HepG2 (cell line): Measurements from ENCODE around the gene PITX3. TPM values are rescaled to one million over a fixed set of nuclear protein-coding genes. Genes with fewer than 3 reads are reported as not detected.

Experiments used
- ELF1 ChIP-seq: sonication (generic); formaldehyde crosslinking; IDR thresholded peaks from 2 replicates; pipeline ENCODE4 v1.4.0; 2020; ENCODE audit warnings: missing genetic modification reagents
- HDAC1 ChIP-seq: sonication (generic); formaldehyde crosslinking; IDR thresholded peaks from 2 replicates; pipeline ENCODE4 v1.5.1; 2020; ENCODE audit warnings: mild to moderate bottlenecking, missing genetic modification reagents
- HNRNPLL ChIP-seq: fragments of 200-400 bp; formaldehyde crosslinking; IDR thresholded peaks from 2 replicates; pipeline ENCODE4 v1.6.1; 2017; ENCODE audit warnings: mild to moderate bottlenecking, low read depth, low read length; ENCODE audit not compliant: poor library complexity, severe bottlenecking
- KDM2A ChIP-seq: sonication (generic); formaldehyde crosslinking; IDR thresholded peaks from 2 replicates; pipeline ENCODE4 v1.4.0; 2020; ENCODE audit warnings: low read depth, missing genetic modification reagents, borderline replicate concordance
- TBX3 ChIP-seq: fragments of 450-650 bp; IDR thresholded peaks from 2 replicates; pipeline ENCODE4 v1.6.1; 2017; ENCODE audit warnings: antibody characterized with exemption, mild to moderate bottlenecking, inconsistent platforms, borderline replicate concordance
- ZFP36L1 ChIP-seq: sonication (generic); formaldehyde crosslinking; IDR thresholded peaks from 2 replicates; pipeline ENCODE4 v1.8.0; 2022; ENCODE audit warnings: mild to moderate bottlenecking, missing genetic modification reagents, moderate library complexity
- ZNF572 ChIP-seq: sonication (generic); formaldehyde crosslinking; IDR thresholded peaks from 2 replicates; pipeline ENCODE4 v1.5.1; 2020; ENCODE audit warnings: mild to moderate bottlenecking, missing genetic modification reagents
- ZNF614 ChIP-seq: IDR thresholded peaks from 2 replicates; pipeline ENCODE4 v1.6.1; 2018; ENCODE audit warnings: missing biosample characterization, missing genetic modification reagents, inconsistent platforms, borderline replicate concordance
- polyA plus RNA-seq, 8 experiments: library from polyadenylated mRNA; depleted of rRNA in 3 of 8; stranded (reverse) in 7 of 8; unstranded in 1 of 8; fragments of >200 nt; fragmentation: Illumina TruSeq in 4 of 8; extraction: Trizol in 4 of 8; gene quantifications; 2 replicates each; pipeline versions ENCODE4 v1.2.1 to v1.2.3, GENCODE V29; 2011 to 2016; ENCODE audit warnings: low read depth in 4 of 8, missing spikeins in 1 of 8, mixed read lengths in 1 of 8; ENCODE audit not compliant: insufficient read depth in 1 of 8
- total RNA-seq, 5 experiments: library from RNA; depleted of rRNA; stranded (reverse); fragments of >200 nt; fragmentation: Illumina TruSeq; extraction: Trizol; gene quantifications; 2 replicates each; pipeline ENCODE4 v1.2.3, GENCODE V29; 2016; ENCODE audit warnings: low read depth in 1 of 5
- TF ChIP-seq, protein P1 (sequence below): sonication (generic); formaldehyde crosslinking; IDR thresholded peaks from 2 replicates; pipeline ENCODE4 v1.4.0; 2020; ENCODE audit warnings: missing genetic modification reagents
- TF ChIP-seq, protein P2 (sequence below): sonication (generic); formaldehyde crosslinking; IDR thresholded peaks from 2 replicates; pipeline ENCODE4 v1.4.0; 2020; ENCODE audit warnings: missing genetic modification reagents, mild to moderate bottlenecking, borderline replicate concordance
- TF ChIP-seq, protein P3 (sequence below): sonication (generic); formaldehyde crosslinking; IDR thresholded peaks from 2 replicates; pipeline ENCODE4 v1.9.0; 2022; ENCODE audit warnings: missing genetic modification reagents, mild to moderate bottlenecking, borderline replicate concordance
- TF ChIP-seq, protein P4 (sequence below): sonication (generic); formaldehyde crosslinking; IDR thresholded peaks from 2 replicates; pipeline ENCODE4 v1.5.1; 2020; ENCODE audit warnings: mild to moderate bottlenecking, missing genetic modification reagents, moderate library complexity
- TF ChIP-seq, protein P5 (sequence below): IDR thresholded peaks from 2 replicates; pipeline ENCODE4 v1.6.1; 2012; ENCODE audit warnings: inconsistent platforms
- TF ChIP-seq, protein P6 (sequence below): IDR thresholded peaks from 2 replicates; pipeline ENCODE4 v1.6.1; 2016; ENCODE audit warnings: missing compliant biosample characterization, missing genetic modification reagents, borderline replicate concordance

Gene PITX3
- total and polyA plus RNA-seq, 2 of the 13 experiments (the other 11 are each of a cell fraction or from before 2014, with no cell fraction given): not detected

DNA sequence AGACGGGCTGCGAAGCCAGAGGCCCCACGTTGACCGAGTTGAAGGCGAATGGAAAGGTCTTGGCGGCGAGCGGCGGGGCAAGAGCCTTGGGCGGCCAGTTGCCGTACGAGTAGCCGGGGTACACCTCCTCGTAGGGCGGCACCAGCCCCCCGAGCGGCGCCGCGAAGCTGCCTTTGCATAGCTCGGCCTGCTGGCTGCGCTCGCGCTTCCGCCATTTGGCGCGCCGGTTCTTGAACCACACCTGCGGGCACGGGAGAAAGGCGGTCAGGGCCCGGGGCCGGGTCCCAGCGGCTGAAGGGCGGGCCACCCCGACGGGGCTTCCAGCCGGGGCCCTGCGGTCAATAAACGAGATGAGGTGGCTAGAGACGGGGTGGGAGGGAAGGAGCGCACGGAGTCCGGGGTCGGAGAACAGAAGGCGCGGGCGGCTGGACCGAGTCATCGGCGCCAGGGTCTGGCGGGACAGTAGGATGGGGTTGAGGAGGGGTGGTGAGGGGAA is 10.4 kb downstream of the PITX3 start (continued):
- TF ChIP-seq, protein P1, sequence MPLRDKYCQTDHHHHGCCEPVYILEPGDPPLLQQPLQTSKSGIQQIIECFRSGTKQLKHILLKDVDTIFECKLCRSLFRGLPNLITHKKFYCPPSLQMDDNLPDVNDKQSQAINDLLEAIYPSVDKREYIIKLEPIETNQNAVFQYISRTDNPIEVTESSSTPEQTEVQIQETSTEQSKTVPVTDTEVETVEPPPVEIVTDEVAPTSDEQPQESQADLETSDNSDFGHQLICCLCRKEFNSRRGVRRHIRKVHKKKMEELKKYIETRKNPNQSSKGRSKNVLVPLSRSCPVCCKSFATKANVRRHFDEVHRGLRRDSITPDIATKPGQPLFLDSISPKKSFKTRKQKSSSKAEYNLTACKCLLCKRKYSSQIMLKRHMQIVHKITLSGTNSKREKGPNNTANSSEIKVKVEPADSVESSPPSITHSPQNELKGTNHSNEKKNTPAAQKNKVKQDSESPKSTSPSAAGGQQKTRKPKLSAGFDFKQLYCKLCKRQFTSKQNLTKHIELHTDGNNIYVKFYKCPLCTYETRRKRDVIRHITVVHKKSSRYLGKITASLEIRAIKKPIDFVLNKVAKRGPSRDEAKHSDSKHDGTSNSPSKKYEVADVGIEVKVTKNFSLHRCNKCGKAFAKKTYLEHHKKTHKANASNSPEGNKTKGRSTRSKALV: peak; percentile 69
- TF ChIP-seq, protein P2, sequence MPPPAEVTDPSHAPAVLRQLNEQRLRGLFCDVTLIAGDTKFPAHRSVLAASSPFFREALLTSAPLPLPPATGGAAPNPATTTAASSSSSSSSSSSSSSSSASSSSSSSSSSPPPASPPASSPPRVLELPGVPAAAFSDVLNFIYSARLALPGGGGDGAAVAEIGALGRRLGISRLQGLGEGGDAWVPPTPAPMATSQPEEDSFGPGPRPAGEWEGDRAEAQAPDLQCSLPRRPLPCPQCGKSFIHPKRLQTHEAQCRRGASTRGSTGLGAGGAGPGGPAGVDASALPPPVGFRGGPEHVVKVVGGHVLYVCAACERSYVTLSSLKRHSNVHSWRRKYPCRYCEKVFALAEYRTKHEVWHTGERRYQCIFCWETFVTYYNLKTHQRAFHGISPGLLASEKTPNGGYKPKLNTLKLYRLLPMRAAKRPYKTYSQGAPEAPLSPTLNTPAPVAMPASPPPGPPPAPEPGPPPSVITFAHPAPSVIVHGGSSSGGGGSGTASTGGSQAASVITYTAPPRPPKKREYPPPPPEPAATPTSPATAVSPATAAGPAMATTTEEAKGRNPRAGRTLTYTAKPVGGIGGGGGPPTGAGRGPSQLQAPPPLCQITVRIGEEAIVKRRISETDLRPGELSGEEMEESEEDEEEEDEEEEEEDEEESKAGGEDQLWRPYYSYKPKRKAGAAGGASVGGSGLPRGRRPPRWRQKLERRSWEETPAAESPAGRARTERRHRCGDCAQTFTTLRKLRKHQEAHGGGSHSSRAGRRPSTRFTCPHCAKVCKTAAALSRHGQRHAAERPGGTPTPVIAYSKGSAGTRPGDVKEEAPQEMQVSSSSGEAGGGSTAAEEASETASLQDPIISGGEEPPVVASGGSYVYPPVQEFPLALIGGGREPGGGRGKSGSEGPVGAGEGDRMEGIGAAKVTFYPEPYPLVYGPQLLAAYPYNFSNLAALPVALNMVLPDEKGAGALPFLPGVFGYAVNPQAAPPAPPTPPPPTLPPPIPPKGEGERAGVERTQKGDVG (CRISPR knock-in tag): peak; percentile 45; the same call in 1 of the 2 replicates
- TF ChIP-seq ELF1 (CRISPR knock-in tag) (peak; percentile 29; the same call in 1 of the 2 replicates), HNRNPLL (peak; percentile 65), ZFP36L1 (CRISPR knock-in tag) (0 out of 2 replicates have a peak, but pooled peaks have one; percentile 36), HDAC1 (CRISPR knock-in tag) (peak; percentile 2; the same call in 1 of the 2 replicates), KDM2A (CRISPR knock-in tag) (peak; percentile 46; the same call in 1 of the 2 replicates), TBX3 (no peak), ZNF614 (no peak), ZNF572 (0 out of 2 replicates have a peak, but pooled peaks have one; percentile 38)
- TF ChIP-seq, protein P3, sequence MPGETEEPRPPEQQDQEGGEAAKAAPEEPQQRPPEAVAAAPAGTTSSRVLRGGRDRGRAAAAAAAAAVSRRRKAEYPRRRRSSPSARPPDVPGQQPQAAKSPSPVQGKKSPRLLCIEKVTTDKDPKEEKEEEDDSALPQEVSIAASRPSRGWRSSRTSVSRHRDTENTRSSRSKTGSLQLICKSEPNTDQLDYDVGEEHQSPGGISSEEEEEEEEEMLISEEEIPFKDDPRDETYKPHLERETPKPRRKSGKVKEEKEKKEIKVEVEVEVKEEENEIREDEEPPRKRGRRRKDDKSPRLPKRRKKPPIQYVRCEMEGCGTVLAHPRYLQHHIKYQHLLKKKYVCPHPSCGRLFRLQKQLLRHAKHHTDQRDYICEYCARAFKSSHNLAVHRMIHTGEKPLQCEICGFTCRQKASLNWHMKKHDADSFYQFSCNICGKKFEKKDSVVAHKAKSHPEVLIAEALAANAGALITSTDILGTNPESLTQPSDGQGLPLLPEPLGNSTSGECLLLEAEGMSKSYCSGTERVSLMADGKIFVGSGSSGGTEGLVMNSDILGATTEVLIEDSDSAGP (CRISPR knock-in tag): 0 out of 2 replicates have a peak, but pooled peaks have one; percentile 10
- TF ChIP-seq, protein P4, sequence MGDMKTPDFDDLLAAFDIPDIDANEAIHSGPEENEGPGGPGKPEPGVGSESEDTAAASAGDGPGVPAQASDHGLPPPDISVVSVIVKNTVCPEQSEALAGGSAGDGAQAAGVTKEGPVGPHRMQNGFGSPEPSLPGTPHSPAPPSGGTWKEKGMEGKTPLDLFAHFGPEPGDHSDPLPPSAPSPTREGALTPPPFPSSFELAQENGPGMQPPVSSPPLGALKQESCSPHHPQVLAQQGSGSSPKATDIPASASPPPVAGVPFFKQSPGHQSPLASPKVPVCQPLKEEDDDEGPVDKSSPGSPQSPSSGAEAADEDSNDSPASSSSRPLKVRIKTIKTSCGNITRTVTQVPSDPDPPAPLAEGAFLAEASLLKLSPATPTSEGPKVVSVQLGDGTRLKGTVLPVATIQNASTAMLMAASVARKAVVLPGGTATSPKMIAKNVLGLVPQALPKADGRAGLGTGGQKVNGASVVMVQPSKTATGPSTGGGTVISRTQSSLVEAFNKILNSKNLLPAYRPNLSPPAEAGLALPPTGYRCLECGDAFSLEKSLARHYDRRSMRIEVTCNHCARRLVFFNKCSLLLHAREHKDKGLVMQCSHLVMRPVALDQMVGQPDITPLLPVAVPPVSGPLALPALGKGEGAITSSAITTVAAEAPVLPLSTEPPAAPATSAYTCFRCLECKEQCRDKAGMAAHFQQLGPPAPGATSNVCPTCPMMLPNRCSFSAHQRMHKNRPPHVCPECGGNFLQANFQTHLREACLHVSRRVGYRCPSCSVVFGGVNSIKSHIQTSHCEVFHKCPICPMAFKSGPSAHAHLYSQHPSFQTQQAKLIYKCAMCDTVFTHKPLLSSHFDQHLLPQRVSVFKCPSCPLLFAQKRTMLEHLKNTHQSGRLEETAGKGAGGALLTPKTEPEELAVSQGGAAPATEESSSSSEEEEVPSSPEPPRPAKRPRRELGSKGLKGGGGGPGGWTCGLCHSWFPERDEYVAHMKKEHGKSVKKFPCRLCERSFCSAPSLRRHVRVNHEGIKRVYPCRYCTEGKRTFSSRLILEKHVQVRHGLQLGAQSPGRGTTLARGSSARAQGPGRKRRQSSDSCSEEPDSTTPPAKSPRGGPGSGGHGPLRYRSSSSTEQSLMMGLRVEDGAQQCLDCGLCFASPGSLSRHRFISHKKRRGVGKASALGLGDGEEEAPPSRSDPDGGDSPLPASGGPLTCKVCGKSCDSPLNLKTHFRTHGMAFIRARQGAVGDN (CRISPR knock-in tag): peak; percentile 49
- TF ChIP-seq, protein P5, sequence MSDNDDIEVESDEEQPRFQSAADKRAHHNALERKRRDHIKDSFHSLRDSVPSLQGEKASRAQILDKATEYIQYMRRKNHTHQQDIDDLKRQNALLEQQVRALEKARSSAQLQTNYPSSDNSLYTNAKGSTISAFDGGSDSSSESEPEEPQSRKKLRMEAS: 0 out of 2 replicates have a peak, but pooled peaks have one; percentile 11
- TF ChIP-seq, protein P6, sequence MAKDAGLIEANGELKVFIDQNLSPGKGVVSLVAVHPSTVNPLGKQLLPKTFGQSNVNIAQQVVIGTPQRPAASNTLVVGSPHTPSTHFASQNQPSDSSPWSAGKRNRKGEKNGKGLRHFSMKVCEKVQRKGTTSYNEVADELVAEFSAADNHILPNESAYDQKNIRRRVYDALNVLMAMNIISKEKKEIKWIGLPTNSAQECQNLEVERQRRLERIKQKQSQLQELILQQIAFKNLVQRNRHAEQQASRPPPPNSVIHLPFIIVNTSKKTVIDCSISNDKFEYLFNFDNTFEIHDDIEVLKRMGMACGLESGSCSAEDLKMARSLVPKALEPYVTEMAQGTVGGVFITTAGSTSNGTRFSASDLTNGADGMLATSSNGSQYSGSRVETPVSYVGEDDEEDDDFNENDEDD: peak; percentile 11; the same call in 1 of the 2 replicates
